Endothelial cell of umbilical vein (primary cell): ENCODE data around the gene PLB1. TPM values are rescaled to one million over a fixed set of nuclear protein-coding genes. Genes with fewer than 3 reads are reported as not detected.

Experiments
- BruUV-seq: library from RNA; stranded (reverse); fragments of 400-500 nt; replicated peaks from 2 replicates; lab custom pipeline; 2021; lab: Mats Ljungman, UMichigan
- CTCF ChIA-PET: fragments of 300-600, 350-600 bp; sonication (Branson Sonifier 250); formaldehyde crosslinking; loops from one replicate; lab custom pipeline; 2021; ENCODE audit warnings: antibody characterized with exemption, inconsistent platforms; lab: Charles Lee
- POLR2A ChIA-PET: fragments of 300-600, 350-600 bp; sonication (Branson Sonifier 250); formaldehyde crosslinking; loops from one replicate; lab custom pipeline; 2021; ENCODE audit warnings: antibody characterized with exemption, inconsistent platforms; lab: Charles Lee
- DNase-seq: peaks from one replicate; pipeline ENCODE4 v3.0.0-alpha.2; 2011; ENCODE audit warnings: low read depth, low spot score
- FAIRE-seq: peaks from 2 replicates; lab custom pipeline; 2011; peaks lifted over from hg19 to GRCh38; lab: Jason Lieb, UNC
- H2AFZ ChIP-seq: 2 replicates; pipeline ENCODE4 v1.6.0; 2012; ENCODE audit warnings: low read depth, low read length, control low read depth, inconsistent platforms
- H3K27ac ChIP-seq: 2 replicates; pipeline ENCODE4 v1.5.1; 2011; ENCODE audit warnings: low read depth, mild to moderate bottlenecking, control low read depth, low read length, moderate library complexity; ENCODE audit not compliant: insufficient read depth
- H3K27me3 ChIP-seq, 2 experiments: 2 replicates each; pipeline versions ENCODE4 v1.6.0 to v1.6.1; 2011; ENCODE audit warnings: low read length in 2 of 2, mixed read lengths in 1 of 2; ENCODE audit not compliant: control insufficient read depth in 2 of 2, insufficient read depth in 2 of 2
- H3K36me3 ChIP-seq, 2 experiments: 2 replicates in 1 of 2; 3 replicates in 1 of 2; pipeline ENCODE4 v1.5.1; 2011; ENCODE audit warnings: low read length in 2 of 2, mild to moderate bottlenecking in 1 of 2, moderate library complexity in 1 of 2; ENCODE audit not compliant: control insufficient read depth in 2 of 2, insufficient read depth in 2 of 2; ENCODE audit errors: extremely low read depth in 1 of 2
- H3K4me1 ChIP-seq: 3 replicates; pipeline ENCODE4 v1.5.1; 2011; ENCODE audit warnings: mild to moderate bottlenecking, low read length; ENCODE audit not compliant: control insufficient read depth, insufficient read depth; ENCODE audit errors: extremely low read depth
- H3K4me2 ChIP-seq: 2 replicates; pipeline ENCODE4 v1.6.1; 2011; ENCODE audit warnings: low read length, control low read depth, mixed read lengths; ENCODE audit not compliant: insufficient read depth
- H3K4me3 ChIP-seq, 3 experiments: fragments of 200-600 bp in 1 of 3; sonication (generic), shearing (Covaris generic) in 1 of 3; replicated peaks in 1 of 3; 2 replicates each; pipeline ENCODE4 v1.5.1; 2011 to 2016; ENCODE audit warnings: control low read depth in 3 of 3, low read length in 3 of 3, mild to moderate bottlenecking in 2 of 3, inconsistent platforms in 1 of 3, low read depth in 1 of 3, moderate library complexity in 1 of 3; ENCODE audit not compliant: insufficient read depth in 1 of 3
- H3K79me2 ChIP-seq: 2 replicates; pipeline ENCODE4 v1.6.0; 2012; ENCODE audit warnings: low read length, inconsistent platforms; ENCODE audit not compliant: control insufficient read depth, insufficient read depth
- H3K9ac ChIP-seq: replicated peaks from 2 replicates; pipeline ENCODE3; 2011; ENCODE audit warnings: low read length, control low read depth; ENCODE audit not compliant: insufficient read depth; ENCODE audit errors: extremely low read depth
- H3K9me1 ChIP-seq: replicated peaks from 3 replicates; pipeline ENCODE4 v1.6.0; 2011; ENCODE audit warnings: mild to moderate bottlenecking, low read length; ENCODE audit not compliant: control insufficient read depth, insufficient read depth; ENCODE audit errors: extremely low read depth
- H3K9me3 ChIP-seq: replicated peaks from 2 replicates; pipeline ENCODE4 v1.5.1; 2012; ENCODE audit warnings: low read length, inconsistent platforms; ENCODE audit not compliant: control insufficient read depth, insufficient read depth
- H4K20me1 ChIP-seq: replicated peaks from 2 replicates; pipeline ENCODE3; 2011; ENCODE audit warnings: mild to moderate bottlenecking, low read length; ENCODE audit not compliant: control insufficient read depth, insufficient read depth; ENCODE audit errors: extremely low read depth
- CTCF ChIP-seq, 2 donors: IDR thresholded peaks; 1 replicate in 1 of 2; 2 replicates in 1 of 2; pipeline ENCODE4 v1.5.1; 2011; ENCODE audit warnings: low read length in 2 of 2, mild to moderate bottlenecking in 2 of 2, moderate library complexity in 2 of 2, control low read depth in 1 of 2, inconsistent platforms in 1 of 2, low read depth in 1 of 2; ENCODE audit not compliant: insufficient read depth in 1 of 2; ENCODE audit errors: extremely low read depth in 1 of 2
- EZH2 ChIP-seq: IDR thresholded peaks from 2 replicates; pipeline ENCODE4 v1.6.1; 2012; ENCODE audit warnings: borderline replicate concordance, low read depth, mild to moderate bottlenecking, moderate library complexity, low read length, inconsistent platforms; ENCODE audit not compliant: severe bottlenecking
- FOS ChIP-seq: IDR thresholded peaks from 2 replicates; pipeline ENCODE4 v1.6.1; 2011; ENCODE audit warnings: mild to moderate bottlenecking, low read length, moderate library complexity, borderline replicate concordance; ENCODE audit not compliant: insufficient read depth
- GATA2 ChIP-seq: IDR thresholded peaks from 2 replicates; pipeline ENCODE4 v1.7.0; 2011; ENCODE audit warnings: low read depth, mild to moderate bottlenecking, moderate library complexity, mixed read lengths, low read length; ENCODE audit not compliant: insufficient read length, insufficient read depth
- JUN ChIP-seq: IDR thresholded peaks from 2 replicates; pipeline ENCODE4 v1.6.1; 2011; ENCODE audit warnings: borderline replicate concordance, low read depth; ENCODE audit not compliant: insufficient read length, insufficient read depth
- MAX ChIP-seq: IDR thresholded peaks from 2 replicates; pipeline ENCODE4 v1.6.1; 2011; ENCODE audit not compliant: insufficient read depth, insufficient read length
- MYC ChIP-seq: IDR thresholded peaks from one replicate; pipeline ENCODE4 v1.6.1; 2011; ENCODE audit warnings: mild to moderate bottlenecking, low read depth, low read length
- POLR2A ChIP-seq: IDR thresholded peaks from 2 replicates; pipeline ENCODE4 v1.6.1; 2012; ENCODE audit warnings: low read depth, mild to moderate bottlenecking, control low read depth, low read length
- POLR2AphosphoS5 ChIP-seq: IDR thresholded peaks from 2 replicates; pipeline ENCODE4 v1.6.1; 2012; ENCODE audit warnings: low read depth, mild to moderate bottlenecking, control low read depth, low read length, moderate library complexity; ENCODE audit not compliant: insufficient read depth
- dilution Hi-C: fragments of 300-500 bp; cut with MboI; formaldehyde crosslinking; loops from one replicate; pipeline ENCODE4 v1.15.0; 2019; ENCODE audit warnings: low sequenced_read_pairs; ENCODE audit not compliant: extremely low pct_ligation_motif_present
- intact Hi-C: fragments of 100-400 bp; cut with micrococcal nuclease; formaldehyde crosslinking; loops from one replicate; pipeline ENCODE4 v1.10.0; 2022
- polyA plus RNA-seq, 4 experiments: library from polyadenylated mRNA; depleted of rRNA in 3 of 4; stranded (reverse) in 3 of 4; unstranded in 1 of 4; fragments of >200 nt; gene quantifications; 2 replicates each; pipeline versions ENCODE4 v1.2.1 to v1.2.3, GENCODE V29; 2011 to 2012; ENCODE audit warnings: missing spikeins in 1 of 4
- total RNA-seq: library from RNA; stranded (reverse); gene quantifications from 2 replicates; pipeline ENCODE4 v1.2.3, GENCODE V29; 2021

PLB1 gene
- total and polyA plus RNA-seq, 2 donors (not counting 3 experiments of a cell fraction or from before 2014, with no cell fraction given): 0.75 to 0.80 TPM

GRCh38 chr2:28477645-28478044, 18.2 kb upstream of the PLB1 start:
- H3K4me1 ChIP-seq: no peaks in the 10 kb centered on the region
- intact Hi-C loops: no loop called here
- H3K4me2 ChIP-seq: no peak overlapping the region
- H3K27me3 ChIP-seq: peaks cover 0 to 4% of the 10 kb centered on the region in 2 experiments
- dilution Hi-C loops: no loop called here
- H3K27ac ChIP-seq: no peak overlapping the region
- H3K4me3 ChIP-seq: no peak overlapping the region
- BruUV-seq: no TSS peak
- no peaks in the 10 kb centered on the region for H3K79me2 ChIP-seq
- H2AFZ ChIP-seq: no peak overlapping the region
- FAIRE-seq (no peak), DNase-seq (no peak)
- POLR2A ChIA-PET: no interaction called here
- no peaks in the 10 kb centered on the region for H3K9me3 ChIP-seq
- CTCF ChIA-PET: interaction anchor here (1.1 kb wide), 1 partner anchor 16 kb away, joined by 4 read pairs; no protein-coding TSS in a partner anchor
- H3K9ac ChIP-seq: no peak overlapping the region
- no peak for TF ChIP-seq GATA2
- no peak for TF ChIP-seq FOS
- TF ChIP-seq CTCF (IDR thresholded peaks at IDR 0.05; ENCODE audit: extremely low read depth in 1 of 2, insufficient read depth in 1 of 2, low read depth in 1 of 2, low read length in 2 of 2): no peak
- no peak for TF ChIP-seq MYC
- TF ChIP-seq POLR2A: no peak
- H3K9me1 ChIP-seq: no peaks in the 10 kb centered on the region
- no peaks in the 10 kb centered on the region for H3K36me3 ChIP-seq
- H4K20me1 ChIP-seq: no peaks in the 10 kb centered on the region

- ChIA-PET POLR2A (no interaction called here), CTCF (no interaction called here)
- Histone ChIP-seq H3K9ac (no peak overlapping the region), H4K20me1 (no peaks in the 10 kb centered on the region), H3K4me3 (no peak overlapping the region), H2AFZ (no peak overlapping the region), H3K79me2 (no peaks in the 10 kb centered on the region), H3K4me1 (no peaks in the 10 kb centered on the region), H3K27ac (no peak overlapping the region), H3K27me3 (peaks cover 0 to 7% of the 10 kb centered on the region in 2 experiments), H3K9me3 (no peaks in the 10 kb centered on the region), H3K36me3 (no peaks in the 10 kb centered on the region), H3K9me1 (no peaks in the 10 kb centered on the region), H3K4me2 (no peak overlapping the region)
- dilution Hi-C loops: no loop called here
- intact Hi-C loops: no loop called here
- no TSS peak for BruUV-seq
- TF ChIP-seq JUN (no peak), POLR2AphosphoS5 (no peak), GATA2 (no peak), MYC (no peak), POLR2A (no peak), MAX (no peak), FOS (no peak), EZH2 (no peak), CTCF (IDR thresholded peaks at IDR 0.05; ENCODE audit: extremely low read depth in 1 of 2, insufficient read depth in 1 of 2, low read depth in 1 of 2, low read length in 2 of 2) (no peak)
- no peak for DNase-seq
- no peak for FAIRE-seq
These were observed 15.3 kb upstream of the PLB1 start for GRCh38 chr2:28480403-28481049.
